PC-3 (cell line): ENCODE results near the gene FGFR2. TPM values are rescaled to one million over a fixed set of nuclear protein-coding genes. Genes with fewer than 3 reads are reported as not detected.

Source experiments
- ATAC-seq: fragments of 200-7000 bp; cut with Tn5 transposase; 2 replicates; pipeline ENCODE4 v1.9.1; 2020; ENCODE audit warnings: mild to moderate bottlenecking, moderate library complexity
- BruUV-seq: library from RNA; stranded (reverse); fragments of 400-500 nt; replicated peaks from 2 replicates; lab custom pipeline; 2021; lab: Mats Ljungman, UMichigan
- CTCF ChIA-PET: fragments of 300-600 bp; sonication (Branson Sonifier 250); formaldehyde crosslinking; loops from one replicate; lab custom pipeline; 2022; ENCODE audit warnings: antibody characterized with exemption; lab: Charles Lee
- POLR2A ChIA-PET: fragments of 300-600 bp; sonication (Branson Sonifier 250); formaldehyde crosslinking; loops from one replicate; lab custom pipeline; 2022; ENCODE audit warnings: antibody characterized with exemption; ENCODE audit not compliant: unreplicated experiment; lab: Charles Lee
- DNase-seq: peaks from one replicate; pipeline ENCODE4 v3.0.0-alpha.2; 2015
- H2AFZ ChIP-seq: fragments of 300-600 bp; sonication (generic); 2 replicates; pipeline ENCODE4 v1.6.0; 2016; ENCODE audit warnings: antibody characterized with exemption, low read length
- H3F3A ChIP-seq: fragments of 300-600 bp; sonication (generic); one replicate; pipeline ENCODE4 v1.6.0; 2017; ENCODE audit warnings: antibody characterized with exemption, low read length, control low read depth, mild to moderate bottlenecking; ENCODE audit not compliant: unreplicated experiment
- H3K27ac ChIP-seq: fragments of 300-600 bp; sonication (generic); 2 replicates; pipeline ENCODE4 v1.5.1; 2016; ENCODE audit warnings: mild to moderate bottlenecking, low read length
- H3K27me3 ChIP-seq: fragments of 300-600 bp; sonication (generic); 2 replicates; pipeline ENCODE4 v1.6.1; 2016; ENCODE audit warnings: low read length, mixed read lengths
- H3K36me3 ChIP-seq: fragments of 300-600 bp; sonication (generic); 2 replicates; pipeline ENCODE4 v1.6.1; 2016; ENCODE audit warnings: low read depth, mixed run types, low read length, mixed read lengths
- H3K4me1 ChIP-seq: fragments of 300-600 bp; sonication (generic); 2 replicates; pipeline ENCODE4 v1.5.1; 2016; ENCODE audit warnings: low read length; ENCODE audit not compliant: insufficient read depth
- H3K4me2 ChIP-seq: fragments of 300-600 bp; sonication (generic); 2 replicates; pipeline ENCODE4 v1.6.0; 2016; ENCODE audit warnings: low read length
- H3K4me3 ChIP-seq: fragments of 300-600 bp; sonication (generic); 2 replicates; pipeline ENCODE4 v1.5.1; 2016; ENCODE audit warnings: mild to moderate bottlenecking, low read length, mixed read lengths
- H3K79me2 ChIP-seq: fragments of 300-600 bp; sonication (generic); 2 replicates; pipeline ENCODE4 v1.6.1; 2017; ENCODE audit warnings: low read length, mixed read lengths
- H3K9ac ChIP-seq: fragments of 300-600 bp; sonication (generic); 2 replicates; pipeline ENCODE4 v1.6.0; 2016; ENCODE audit warnings: mild to moderate bottlenecking, low read length
- H3K9me2 ChIP-seq: fragments of 300-600 bp; sonication (generic); replicated peaks from 2 replicates; pipeline ENCODE4 v1.6.1; 2016; ENCODE audit warnings: mixed run types, low read length, mixed read lengths
- H3K9me3 ChIP-seq: fragments of 300-600 bp; sonication (generic); 2 replicates; pipeline ENCODE4 v1.6.1; 2016; ENCODE audit warnings: low read length, mixed read lengths
- H4K20me1 ChIP-seq: fragments of 300-600 bp; sonication (generic); 2 replicates; pipeline ENCODE4 v1.6.1; 2016; ENCODE audit warnings: low read length, mixed read lengths
- EZH2 ChIP-seq: fragments of 300-600 bp; sonication (generic); IDR thresholded peaks from one replicate; pipeline ENCODE4 v1.6.1; 2017; ENCODE audit warnings: antibody characterized with exemption, mild to moderate bottlenecking, low read length; ENCODE audit not compliant: unreplicated experiment
- EZH2phosphoT487 ChIP-seq: fragments of 300-600 bp; sonication (generic); IDR thresholded peaks from 2 replicates; pipeline ENCODE4 v1.6.1; 2018; ENCODE audit warnings: mild to moderate bottlenecking, antibody characterized with exemption, low read length, borderline replicate concordance
- intact Hi-C: fragments of 100-400 bp; cut with micrococcal nuclease; formaldehyde crosslinking; loops from 2 replicates; pipeline ENCODE4 v1.9.0; 2023
- total RNA-seq: library from RNA; depleted of rRNA; stranded (reverse); fragments of >200 nt; gene quantifications from 2 replicates; pipeline ENCODE4 v1.2.3, GENCODE V29; 2014
- TF ChIP-seq, protein P1 (sequence below): fragments of 300-600 bp; sonication (generic); conservative IDR thresholded peaks from 2 replicates; pipeline ENCODE4 v1.5.1; 2017; ENCODE audit warnings: antibody characterized with exemption, low read depth, mild to moderate bottlenecking, low read length

FGFR2 gene
- total RNA-seq, 1 experiment from 2014 or later = 0.36 TPM

DNA sequence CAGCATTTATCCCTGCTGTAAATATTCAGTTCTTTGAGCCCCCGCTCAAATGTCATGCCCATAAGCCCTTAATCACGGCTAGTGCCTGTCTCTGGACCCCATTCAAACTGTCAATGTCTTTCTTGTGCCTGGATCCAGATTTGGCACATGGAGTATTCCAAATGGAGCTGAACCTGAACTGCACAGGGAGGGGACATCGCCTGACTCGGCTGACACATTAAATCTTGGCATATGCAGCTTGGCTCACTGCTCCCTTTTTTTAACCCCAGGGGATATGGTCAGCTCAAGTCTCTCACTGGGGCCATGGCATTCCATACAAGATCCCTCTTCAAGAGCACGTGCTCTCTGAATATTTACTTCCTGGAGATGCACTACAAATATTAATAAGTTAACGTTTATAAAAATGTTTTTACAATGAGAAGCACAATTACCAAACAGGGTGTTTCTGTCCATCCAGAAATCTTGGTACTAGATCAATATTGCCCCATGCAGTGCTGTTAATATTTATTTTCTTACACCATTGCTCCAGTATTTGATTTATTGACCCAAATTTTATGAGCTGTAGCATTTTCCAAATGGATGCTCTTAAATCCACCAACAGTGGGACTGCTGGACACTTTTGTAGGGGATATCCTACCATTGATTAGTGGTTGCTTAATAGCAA lies 57.4 kb downstream of the FGFR2 start:
- no peaks in the 10 kb centered on the region for H3K79me2 ChIP-seq
- H3F3A ChIP-seq = no peaks in the 10 kb centered on the region
- BruUV-seq = no TSS peak

GRCh38 chr10:121539786-121540185 lies 58.5 kb downstream of the FGFR2 start:
- no peaks in the 10 kb centered on the region for H3K79me2 ChIP-seq
- H4K20me1 ChIP-seq = no peaks in the 10 kb centered on the region
- H3K9ac ChIP-seq = no peak overlapping the region
- peaks cover 83% of the 10 kb centered on the region for H3K27me3 ChIP-seq
- no peak overlapping the region for H3K4me2 ChIP-seq
- intact Hi-C loops = no loop called here
- H3K36me3 ChIP-seq = no peaks in the 10 kb centered on the region
- no peak for ATAC-seq
- H3K4me1 ChIP-seq = no peaks in the 10 kb centered on the region
- TF ChIP-seq, protein P1, sequence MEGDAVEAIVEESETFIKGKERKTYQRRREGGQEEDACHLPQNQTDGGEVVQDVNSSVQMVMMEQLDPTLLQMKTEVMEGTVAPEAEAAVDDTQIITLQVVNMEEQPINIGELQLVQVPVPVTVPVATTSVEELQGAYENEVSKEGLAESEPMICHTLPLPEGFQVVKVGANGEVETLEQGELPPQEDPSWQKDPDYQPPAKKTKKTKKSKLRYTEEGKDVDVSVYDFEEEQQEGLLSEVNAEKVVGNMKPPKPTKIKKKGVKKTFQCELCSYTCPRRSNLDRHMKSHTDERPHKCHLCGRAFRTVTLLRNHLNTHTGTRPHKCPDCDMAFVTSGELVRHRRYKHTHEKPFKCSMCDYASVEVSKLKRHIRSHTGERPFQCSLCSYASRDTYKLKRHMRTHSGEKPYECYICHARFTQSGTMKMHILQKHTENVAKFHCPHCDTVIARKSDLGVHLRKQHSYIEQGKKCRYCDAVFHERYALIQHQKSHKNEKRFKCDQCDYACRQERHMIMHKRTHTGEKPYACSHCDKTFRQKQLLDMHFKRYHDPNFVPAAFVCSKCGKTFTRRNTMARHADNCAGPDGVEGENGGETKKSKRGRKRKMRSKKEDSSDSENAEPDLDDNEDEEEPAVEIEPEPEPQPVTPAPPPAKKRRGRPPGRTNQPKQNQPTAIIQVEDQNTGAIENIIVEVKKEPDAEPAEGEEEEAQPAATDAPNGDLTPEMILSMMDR = no peak
- no peak for TF ChIP-seq EZH2phosphoT487
- TF ChIP-seq EZH2 = no peak
- no peak for DNase-seq
- ChIA-PET CTCF (no interaction called here), POLR2A (no interaction called here)
- no peaks in the 10 kb centered on the region for H3K9me3 ChIP-seq
- H3F3A ChIP-seq = no peaks in the 10 kb centered on the region
- no peak overlapping the region for H2AFZ ChIP-seq
- no TSS peak for BruUV-seq
- H3K9me2 ChIP-seq = no peaks in the 10 kb centered on the region
- no peak overlapping the region for H3K27ac ChIP-seq
- no peak overlapping the region for H3K4me3 ChIP-seq

More for the DNA sequence above, 57.4 kb downstream of the FGFR2 start:
- no peak for ATAC-seq
- Histone ChIP-seq H3K4me1 (no peaks in the 10 kb centered on the region), H3K9me2 (no peaks in the 10 kb centered on the region), H2AFZ (no peak overlapping the region), H3K4me3 (no peak overlapping the region), H3K4me2 (no peak overlapping the region), H3K36me3 (no peaks in the 10 kb centered on the region), H3K9me3 (no peaks in the 10 kb centered on the region), H3K9ac (no peak overlapping the region), H3K27me3 (peaks cover 73% of the 10 kb centered on the region), H4K20me1 (no peaks in the 10 kb centered on the region), H3K27ac (no peak overlapping the region)
- no peak for DNase-seq
- TF ChIP-seq, protein P1 = no peak
- TF ChIP-seq EZH2phosphoT487 = no peak
- intact Hi-C loops = no loop called here
- ChIA-PET POLR2A (no interaction called here), CTCF (no interaction called here)

- no peak overlapping the region for H3K9ac ChIP-seq
- CTCF ChIA-PET = no interaction called here
- no peak overlapping the region for H3K4me3 ChIP-seq
- TF ChIP-seq, protein P1 = no peak
- no peaks in the 10 kb centered on the region for H3K36me3 ChIP-seq
- intact Hi-C loops = no loop called here
- POLR2A ChIA-PET = no interaction called here
- no peaks in the 10 kb centered on the region for H3K9me3 ChIP-seq
- ATAC-seq = no peak
- no TSS peak for BruUV-seq
- no peaks in the 10 kb centered on the region for H3K4me1 ChIP-seq
- no peak overlapping the region for H3K27ac ChIP-seq
- no peak overlapping the region for H3K4me2 ChIP-seq
- H4K20me1 ChIP-seq = no peaks in the 10 kb centered on the region
- DNase-seq = no peak
- H3K79me2 ChIP-seq = no peaks in the 10 kb centered on the region
- H3K27me3 ChIP-seq = peaks cover 73% of the 10 kb centered on the region
- no peaks in the 10 kb centered on the region for H3K9me2 ChIP-seq
- H3F3A ChIP-seq = no peaks in the 10 kb centered on the region
- H2AFZ ChIP-seq = no peak overlapping the region
Observed at GRCh38 chr10:121536310-121536913, 61.8 kb downstream of the FGFR2 start.
